ENCODE measurements around the gene NCKAP5.

Gene NCKAP5

DNA sequence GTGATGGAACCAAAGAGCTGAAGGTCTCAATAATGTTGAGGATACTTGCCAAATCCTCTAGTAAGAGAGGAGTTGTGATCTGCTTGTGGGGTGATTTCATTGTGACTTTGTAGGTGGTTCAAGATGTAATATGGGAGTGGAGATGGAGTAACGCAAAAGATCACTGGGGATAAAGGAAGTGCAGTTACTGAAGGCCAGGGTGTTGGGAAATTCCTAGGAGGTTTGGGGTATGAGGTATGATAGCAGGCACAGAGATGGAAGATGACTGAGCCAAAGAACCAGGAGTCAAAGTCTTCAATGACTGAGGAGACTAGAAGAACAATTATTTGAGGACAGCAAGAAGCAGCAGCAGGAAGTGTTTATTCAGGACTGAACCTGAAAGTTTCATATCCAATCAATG lies 222.6 kb downstream of the NCKAP5 start:
- H3K4me3 ChIP-seq (ENCODE audit: low read depth, low read length) = no peak overlapping the region
- DNase-seq (ENCODE audit: low read depth) = no peak
- TF ChIP-seq CTCF (IDR thresholded peaks at IDR 0.05; ENCODE audit: insufficient read depth, low read depth, low read length, missing control alignments) = no peak

- DNase-seq (ENCODE audit: low read depth) = no peak
- TF ChIP-seq CTCF (IDR thresholded peaks at IDR 0.05; ENCODE audit: insufficient read depth, low read depth, low read length, missing control alignments) = no peak
- H3K4me3 ChIP-seq (ENCODE audit: low read depth, low read length) = no peak overlapping the region
Measured at GRCh38 chr2:133344849-133345248, 223.4 kb downstream of the NCKAP5 start.

GRCh38 chr2:133343018-133343352 lies 225.3 kb downstream of the NCKAP5 start:
- DNase-seq (ENCODE audit: low read depth) = no peak
- no peak for TF ChIP-seq CTCF (IDR thresholded peaks at IDR 0.05; ENCODE audit: insufficient read depth, low read depth, low read length, missing control alignments)
- H3K4me3 ChIP-seq (ENCODE audit: low read depth, low read length) = no peak overlapping the region

- H3K4me3 ChIP-seq (ENCODE audit: low read depth, low read length) = no peak overlapping the region
- no peak for TF ChIP-seq CTCF (IDR thresholded peaks at IDR 0.05; ENCODE audit: insufficient read depth, low read depth, low read length, missing control alignments)
- DNase-seq (ENCODE audit: low read depth) = no peak
Measured at GRCh38 chr2:133342286-133343017, 225.8 kb downstream of the NCKAP5 start.

DNA sequence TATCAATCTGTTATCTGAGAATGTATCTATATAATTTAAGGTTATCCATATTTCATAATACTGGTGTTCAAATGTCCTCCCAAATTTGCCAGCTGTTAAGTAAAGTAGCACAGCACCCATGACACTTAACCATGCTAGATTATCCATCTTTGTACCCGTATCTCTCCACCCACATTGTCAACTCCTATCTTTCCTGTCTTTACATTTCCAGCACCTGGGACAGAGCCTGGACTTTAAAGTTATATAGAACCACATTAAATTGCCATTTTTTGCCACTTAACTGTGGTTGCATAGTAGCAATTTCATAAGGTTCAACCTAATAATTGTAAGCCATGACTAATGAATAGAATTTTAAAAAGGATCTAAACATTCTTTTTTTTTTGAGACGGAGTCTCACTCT lies 226.7 kb downstream of the NCKAP5 start:
- TF ChIP-seq CTCF (IDR thresholded peaks at IDR 0.05; ENCODE audit: insufficient read depth, low read depth, low read length, missing control alignments) = no peak
- no peak overlapping the region for H3K4me3 ChIP-seq (ENCODE audit: low read depth, low read length)
- no peak for DNase-seq (ENCODE audit: low read depth)

- no peak for DNase-seq (ENCODE audit: low read depth)
- no peak for TF ChIP-seq CTCF (IDR thresholded peaks at IDR 0.05; ENCODE audit: insufficient read depth, low read depth, low read length, missing control alignments)
- no peak overlapping the region for H3K4me3 ChIP-seq (ENCODE audit: low read depth, low read length)
Measured at GRCh38 chr2:133338224-133338623, 230.0 kb downstream of the NCKAP5 start.

DNA sequence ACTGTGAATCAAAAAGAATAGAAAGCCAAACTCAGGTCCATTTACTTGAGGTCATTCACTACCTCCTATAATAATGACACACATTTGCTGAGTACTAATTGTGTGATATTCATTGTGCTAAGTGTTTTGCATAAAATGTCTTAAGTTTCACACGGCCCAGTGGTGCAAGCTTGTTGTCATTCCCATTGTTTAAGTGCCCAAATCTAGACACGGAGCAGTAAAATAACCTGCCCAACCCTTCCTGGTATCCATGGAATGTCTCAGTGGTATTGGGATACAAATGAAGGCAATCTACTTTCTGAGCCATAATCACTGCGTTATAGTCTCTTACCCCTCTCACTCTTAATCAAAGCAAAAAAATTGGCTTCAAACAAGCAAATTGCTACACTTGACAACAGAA lies 233.3 kb downstream of the NCKAP5 start:
- DNase-seq (ENCODE audit: low read depth) = no peak
- TF ChIP-seq CTCF (IDR thresholded peaks at IDR 0.05; ENCODE audit: insufficient read depth, low read depth, low read length, missing control alignments) = no peak
- H3K4me3 ChIP-seq (ENCODE audit: low read depth, low read length) = no peak overlapping the region

All from GM12865 (cell line).